ENCODE data around the gene EVC. TPM values are rescaled to one million over a fixed set of nuclear protein-coding genes. Genes with fewer than 3 reads are reported as not detected.

Gene EVC
- total and polyA plus RNA-seq, 8 donors = 18.8 to 36.2 (median 31.3) TPM

DNA sequence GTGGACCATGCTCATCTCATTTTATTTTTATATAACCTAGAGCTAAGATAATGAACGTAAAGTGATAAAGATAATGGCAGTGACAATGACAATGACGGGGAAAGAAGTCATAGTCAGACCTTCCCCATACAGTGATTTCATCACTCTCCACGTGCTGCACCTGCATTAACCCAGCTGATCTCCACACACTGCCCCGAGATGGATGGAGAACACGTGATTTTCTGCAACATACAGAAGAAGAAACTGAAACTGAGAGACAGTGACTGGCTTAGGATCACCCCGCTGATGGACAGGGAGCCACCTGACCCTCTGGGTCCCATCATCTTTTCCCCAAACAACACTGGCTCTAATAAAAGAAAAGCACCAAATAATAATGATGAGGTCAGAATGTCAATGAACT is 24.7 kb upstream of the EVC start:
- H3K4me3 ChIP-seq = no peak overlapping the region
- intact Hi-C loops (cut with DNase I) = no loop called here
- TF ChIP-seq, protein P1, sequence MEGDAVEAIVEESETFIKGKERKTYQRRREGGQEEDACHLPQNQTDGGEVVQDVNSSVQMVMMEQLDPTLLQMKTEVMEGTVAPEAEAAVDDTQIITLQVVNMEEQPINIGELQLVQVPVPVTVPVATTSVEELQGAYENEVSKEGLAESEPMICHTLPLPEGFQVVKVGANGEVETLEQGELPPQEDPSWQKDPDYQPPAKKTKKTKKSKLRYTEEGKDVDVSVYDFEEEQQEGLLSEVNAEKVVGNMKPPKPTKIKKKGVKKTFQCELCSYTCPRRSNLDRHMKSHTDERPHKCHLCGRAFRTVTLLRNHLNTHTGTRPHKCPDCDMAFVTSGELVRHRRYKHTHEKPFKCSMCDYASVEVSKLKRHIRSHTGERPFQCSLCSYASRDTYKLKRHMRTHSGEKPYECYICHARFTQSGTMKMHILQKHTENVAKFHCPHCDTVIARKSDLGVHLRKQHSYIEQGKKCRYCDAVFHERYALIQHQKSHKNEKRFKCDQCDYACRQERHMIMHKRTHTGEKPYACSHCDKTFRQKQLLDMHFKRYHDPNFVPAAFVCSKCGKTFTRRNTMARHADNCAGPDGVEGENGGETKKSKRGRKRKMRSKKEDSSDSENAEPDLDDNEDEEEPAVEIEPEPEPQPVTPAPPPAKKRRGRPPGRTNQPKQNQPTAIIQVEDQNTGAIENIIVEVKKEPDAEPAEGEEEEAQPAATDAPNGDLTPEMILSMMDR (IDR thresholded peaks at IDR 0.05) = no peak
- no peaks in the 10 kb centered on the region for H3K4me1 ChIP-seq
- ATAC-seq = no peak
- no peaks in the 10 kb centered on the region for H3K27me3 ChIP-seq
- no peak for DNase-seq
- H3K27ac ChIP-seq = no peak overlapping the region
- peaks cover 0 to 32% of the 10 kb centered on the region in 2 donors for H3K36me3 ChIP-seq
- no peaks in the 10 kb centered on the region for H3K9me3 ChIP-seq

DNA sequence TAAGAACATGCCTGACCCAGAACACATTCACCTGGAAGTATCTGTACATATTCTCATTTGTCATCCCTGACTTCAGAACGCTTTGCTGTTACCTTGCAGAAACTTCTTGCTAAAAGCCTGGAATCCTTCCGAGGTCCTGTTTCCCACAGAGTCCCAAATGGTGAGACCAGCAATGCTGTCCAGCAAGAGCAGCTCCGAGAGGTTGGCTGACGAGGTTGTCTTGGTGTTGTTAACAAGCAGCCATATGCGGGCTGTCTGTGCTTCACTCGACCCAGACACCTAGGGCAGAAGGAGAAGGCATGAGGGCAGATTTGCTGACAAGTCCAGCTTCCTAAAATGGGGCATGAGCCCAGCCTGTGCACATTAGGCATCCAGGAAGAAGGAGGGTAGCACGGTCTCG is 21.9 kb upstream of the EVC start:
- ATAC-seq = no peak
- TF ChIP-seq, protein P1 (IDR thresholded peaks at IDR 0.05) = no peak
- no peaks in the 10 kb centered on the region for H3K27me3 ChIP-seq
- DNase-seq = no peak
- no peaks in the 10 kb centered on the region for H3K4me1 ChIP-seq
- intact Hi-C loops (cut with DNase I) = no loop called here
- H3K9me3 ChIP-seq = no peaks in the 10 kb centered on the region
- H3K27ac ChIP-seq = no peak overlapping the region
- H3K4me3 ChIP-seq = no peak overlapping the region
- peaks cover 0 to 47% of the 10 kb centered on the region in 2 donors for H3K36me3 ChIP-seq

DNA sequence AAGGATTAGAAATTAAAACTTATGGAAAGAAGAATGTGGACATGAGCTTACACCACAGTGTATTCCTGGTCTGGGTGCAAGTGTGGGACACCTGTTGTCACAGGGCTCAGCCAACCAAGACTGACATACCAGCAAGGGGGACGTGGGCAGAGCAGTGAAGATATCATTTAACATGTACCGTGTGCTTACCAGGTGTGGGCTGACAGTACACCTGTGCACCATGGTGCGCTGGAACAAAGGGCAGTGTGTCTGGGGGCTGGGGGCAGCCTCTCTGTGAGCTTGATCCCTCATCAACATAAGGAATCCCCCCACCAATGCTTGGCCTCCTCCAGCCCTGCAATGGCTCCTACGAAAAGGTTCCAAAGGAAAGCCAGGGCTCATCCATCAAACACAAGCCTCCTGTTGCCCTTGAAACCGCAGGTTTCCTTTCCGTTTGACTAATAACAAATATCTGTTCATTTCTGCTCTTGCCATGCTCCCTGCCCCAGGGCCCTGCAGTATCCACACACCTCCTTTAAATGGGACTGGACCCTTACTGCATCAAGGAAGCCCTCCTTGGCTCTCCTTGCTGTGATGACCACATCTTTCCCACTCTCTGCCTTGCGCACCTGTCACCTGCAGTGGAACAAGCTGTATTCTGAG is 19.4 kb upstream of the EVC start:
- H3K27me3 ChIP-seq = no peaks in the 10 kb centered on the region
- intact Hi-C loops (cut with DNase I) = no loop called here
- TF ChIP-seq, protein P1 (IDR thresholded peaks at IDR 0.05) = no peak
- no peaks in the 10 kb centered on the region for H3K9me3 ChIP-seq
- ATAC-seq = no peak
- H3K36me3 ChIP-seq = peaks cover 0 to 38% of the 10 kb centered on the region in 2 donors
- no peak for DNase-seq
- no peak overlapping the region for H3K4me3 ChIP-seq
- no peak overlapping the region for H3K27ac ChIP-seq
- H3K4me1 ChIP-seq = no peaks in the 10 kb centered on the region

DNA sequence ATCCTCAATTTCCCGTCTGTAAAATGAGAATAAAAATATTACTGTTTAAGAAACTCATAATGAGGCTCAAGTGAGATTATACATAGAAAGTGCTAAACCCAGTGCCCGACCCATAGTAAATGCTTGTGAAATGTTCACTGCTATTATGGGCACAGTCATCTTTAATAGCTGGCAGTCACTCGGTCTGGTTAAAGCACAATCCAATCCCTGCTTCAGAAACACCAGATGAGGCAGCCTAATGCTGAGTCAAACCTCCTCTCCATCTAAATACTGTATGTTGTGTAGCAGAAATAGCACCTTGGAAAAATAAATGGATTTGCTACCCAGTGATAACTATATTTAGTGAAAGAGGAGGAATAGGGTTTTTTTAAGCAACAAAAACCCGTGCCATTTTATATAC is 17.1 kb upstream of the EVC start:
- intact Hi-C loops (cut with DNase I) = no loop called here
- Histone ChIP-seq H3K36me3 (peaks cover 0 to 36% of the 10 kb centered on the region in 2 donors), H3K27ac (no peak overlapping the region), H3K27me3 (no peaks in the 10 kb centered on the region), H3K4me1 (no peaks in the 10 kb centered on the region), H3K4me3 (no peak overlapping the region), H3K9me3 (no peaks in the 10 kb centered on the region)
- TF ChIP-seq, protein P1 (IDR thresholded peaks at IDR 0.05) = no peak
- ATAC-seq (no peak), DNase-seq (no peak)

DNA sequence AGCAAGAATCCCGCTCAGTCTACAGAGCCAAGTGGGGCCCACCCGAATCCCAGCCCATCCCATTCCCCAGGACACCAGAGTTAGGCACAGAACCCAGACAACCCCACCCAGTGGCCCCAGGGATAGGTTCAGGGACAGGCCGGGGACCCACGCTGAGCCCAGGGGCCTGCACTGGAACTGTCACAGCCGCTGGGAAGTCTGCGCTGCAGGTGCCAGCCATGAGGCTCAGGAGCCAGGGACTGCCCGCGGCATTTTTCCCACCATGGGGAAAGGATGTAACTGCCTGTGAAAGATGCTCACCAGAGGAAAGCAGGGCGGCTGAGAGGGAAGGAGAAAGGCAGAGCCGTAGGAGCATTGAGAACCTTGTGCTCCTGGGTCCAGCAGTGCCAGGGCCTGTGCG is 14.7 kb upstream of the EVC start:
- Histone ChIP-seq H3K9me3 (no peaks in the 10 kb centered on the region), H3K27ac (no peak overlapping the region), H3K4me3 (no peak overlapping the region), H3K36me3 (peaks cover 0 to 35% of the 10 kb centered on the region in 2 donors), H3K4me1 (no peaks in the 10 kb centered on the region), H3K27me3 (no peaks in the 10 kb centered on the region)
- intact Hi-C loops (cut with DNase I) = no loop called here
- DNase-seq (no peak), ATAC-seq (no peak)
- TF ChIP-seq, protein P1 (IDR thresholded peaks at IDR 0.05) = no peak

All from left lung (tissue), 10 donors.